ENCODE data around the gene CACNA2D2.

The CACNA2D2 gene

GRCh38 chr3:50539356-50540286 is 36.2 kb upstream of the CACNA2D2 start:
- H3K36me3 ChIP-seq (ENCODE audit: control insufficient read depth in 1 of 2, insufficient read depth in 2 of 2, low read length in 2 of 2): no peaks in the 10 kb centered on the region
- no peaks in the 10 kb centered on the region for H3K9me3 ChIP-seq (ENCODE audit: control insufficient read depth in 1 of 2, low read length in 2 of 2)
- no peak overlapping the region for H3K9ac ChIP-seq (ENCODE audit: low read depth in 1 of 2, low read length in 2 of 2)
- H3K27ac ChIP-seq (ENCODE audit: low read depth, low read length): no peak overlapping the region
- no peaks in the 10 kb centered on the region for H3K4me1 ChIP-seq (ENCODE audit: control insufficient read depth in 1 of 2, insufficient read depth in 2 of 2, low read length in 2 of 2)
- peaks cover 4% of the 10 kb centered on the region in 2 donors for H3K27me3 ChIP-seq (ENCODE audit: control insufficient read depth in 1 of 2, insufficient read depth in 2 of 2, low read length in 2 of 2)
- H3K4me3 ChIP-seq (ENCODE audit: low read depth in 1 of 2, low read length in 2 of 2): no peak overlapping the region

DNA sequence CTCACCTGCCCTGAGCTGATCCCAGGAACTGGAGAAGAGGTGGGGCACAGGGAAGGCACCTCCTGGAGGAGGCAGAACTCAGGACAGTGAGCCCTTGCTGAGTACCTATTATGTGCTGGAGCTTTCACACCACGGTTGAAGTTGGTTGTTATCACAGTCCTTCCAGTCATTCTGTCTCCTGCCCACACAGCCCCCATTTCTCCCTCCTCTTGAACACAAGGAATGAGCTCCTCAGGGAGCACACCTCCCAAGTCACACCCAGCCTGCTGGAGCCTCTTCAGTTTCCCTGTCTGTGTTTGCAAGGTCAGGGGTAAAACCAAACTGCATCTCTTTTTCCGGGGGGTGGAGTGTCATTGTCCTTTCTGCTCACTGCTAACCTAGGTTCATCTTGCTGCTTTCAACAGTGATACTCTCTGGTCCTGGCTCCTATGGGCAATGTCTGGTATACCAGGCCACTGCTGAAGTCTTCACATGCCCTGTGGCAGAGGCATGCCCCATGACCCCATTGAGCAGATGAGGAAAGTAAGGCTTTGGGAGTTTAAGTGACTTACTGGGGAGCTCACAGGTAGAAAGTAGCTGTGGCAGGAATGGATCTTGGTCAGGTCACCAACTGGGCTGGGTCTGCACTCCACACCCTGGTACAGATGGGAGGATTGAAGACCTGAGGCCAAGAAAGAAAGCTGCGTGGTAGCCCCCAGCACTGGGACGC is 34.1 kb upstream of the CACNA2D2 start:
- Histone ChIP-seq H3K27me3 (ENCODE audit: control insufficient read depth in 1 of 2, insufficient read depth in 2 of 2, low read length in 2 of 2) (peaks cover 4% of the 10 kb centered on the region in 2 donors), H3K27ac (ENCODE audit: low read depth, low read length) (no peak overlapping the region), H3K4me3 (ENCODE audit: low read depth in 1 of 2, low read length in 2 of 2) (no peak overlapping the region), H3K4me1 (ENCODE audit: control insufficient read depth in 1 of 2, insufficient read depth in 2 of 2, low read length in 2 of 2) (no peaks in the 10 kb centered on the region), H3K9ac (ENCODE audit: low read depth in 1 of 2, low read length in 2 of 2) (no peak overlapping the region), H3K36me3 (ENCODE audit: control insufficient read depth in 1 of 2, insufficient read depth in 2 of 2, low read length in 2 of 2) (no peaks in the 10 kb centered on the region), H3K9me3 (ENCODE audit: control insufficient read depth in 1 of 2, low read length in 2 of 2) (no peaks in the 10 kb centered on the region)

- Histone ChIP-seq H3K4me1 (ENCODE audit: control insufficient read depth in 1 of 2, insufficient read depth in 2 of 2, low read length in 2 of 2) (no peaks in the 10 kb centered on the region), H3K4me3 (ENCODE audit: low read depth in 1 of 2, low read length in 2 of 2) (no peak overlapping the region), H3K9ac (ENCODE audit: low read depth in 1 of 2, low read length in 2 of 2) (no peak overlapping the region), H3K27ac (ENCODE audit: low read depth, low read length) (no peak overlapping the region), H3K27me3 (ENCODE audit: control insufficient read depth in 1 of 2, insufficient read depth in 2 of 2, low read length in 2 of 2) (peaks cover 4 to 5% of the 10 kb centered on the region in 2 donors), H3K9me3 (ENCODE audit: control insufficient read depth in 1 of 2, low read length in 2 of 2) (no peaks in the 10 kb centered on the region), H3K36me3 (ENCODE audit: control insufficient read depth in 1 of 2, insufficient read depth in 2 of 2, low read length in 2 of 2) (no peaks in the 10 kb centered on the region)
Measured at GRCh38 chr3:50536471-50537180, 33.2 kb upstream of the CACNA2D2 start.

DNA sequence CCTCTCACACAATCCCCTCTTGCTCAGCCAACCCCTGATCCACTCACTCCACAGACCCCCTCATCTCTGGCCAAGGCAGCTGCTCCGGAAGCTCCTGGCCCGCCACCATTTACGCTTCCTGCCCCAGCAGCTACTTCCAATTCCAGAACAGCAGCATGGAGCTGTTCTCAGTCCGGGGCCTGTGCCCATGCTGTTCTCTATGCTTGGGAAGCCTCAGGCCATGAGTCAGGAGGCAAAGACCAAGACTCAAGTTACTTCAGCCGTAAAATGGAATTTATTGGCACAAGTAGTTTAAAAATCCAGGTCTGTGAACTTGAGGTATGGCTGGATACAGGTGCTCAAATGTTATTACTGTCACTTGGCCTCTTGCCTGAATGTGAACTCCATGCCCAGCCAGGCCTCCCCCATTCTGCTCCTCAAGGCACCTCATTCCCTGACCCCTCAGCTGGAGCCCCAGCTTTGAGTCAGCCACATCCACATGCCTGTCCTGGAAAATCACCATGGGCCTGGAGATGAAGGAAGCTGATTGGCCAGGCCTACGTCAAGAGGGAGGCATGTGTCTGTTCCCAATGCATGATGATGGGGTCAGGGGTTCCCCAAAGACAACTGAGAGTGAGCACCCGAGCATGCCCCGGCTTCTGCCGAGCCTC is 31.4 kb upstream of the CACNA2D2 start:
- H3K36me3 ChIP-seq (ENCODE audit: control insufficient read depth in 1 of 2, insufficient read depth in 2 of 2, low read length in 2 of 2): no peaks in the 10 kb centered on the region
- no peak overlapping the region for H3K9ac ChIP-seq (ENCODE audit: low read depth in 1 of 2, low read length in 2 of 2)
- H3K4me1 ChIP-seq (ENCODE audit: control insufficient read depth in 1 of 2, insufficient read depth in 2 of 2, low read length in 2 of 2): no peaks in the 10 kb centered on the region
- no peaks in the 10 kb centered on the region for H3K9me3 ChIP-seq (ENCODE audit: control insufficient read depth in 1 of 2, low read length in 2 of 2)
- H3K4me3 ChIP-seq (ENCODE audit: low read depth in 1 of 2, low read length in 2 of 2): no peak overlapping the region
- H3K27ac ChIP-seq (ENCODE audit: low read depth, low read length): no peak overlapping the region
- H3K27me3 ChIP-seq (ENCODE audit: control insufficient read depth in 1 of 2, insufficient read depth in 2 of 2, low read length in 2 of 2): peaks cover 9 to 16% of the 10 kb centered on the region in 2 donors

DNA sequence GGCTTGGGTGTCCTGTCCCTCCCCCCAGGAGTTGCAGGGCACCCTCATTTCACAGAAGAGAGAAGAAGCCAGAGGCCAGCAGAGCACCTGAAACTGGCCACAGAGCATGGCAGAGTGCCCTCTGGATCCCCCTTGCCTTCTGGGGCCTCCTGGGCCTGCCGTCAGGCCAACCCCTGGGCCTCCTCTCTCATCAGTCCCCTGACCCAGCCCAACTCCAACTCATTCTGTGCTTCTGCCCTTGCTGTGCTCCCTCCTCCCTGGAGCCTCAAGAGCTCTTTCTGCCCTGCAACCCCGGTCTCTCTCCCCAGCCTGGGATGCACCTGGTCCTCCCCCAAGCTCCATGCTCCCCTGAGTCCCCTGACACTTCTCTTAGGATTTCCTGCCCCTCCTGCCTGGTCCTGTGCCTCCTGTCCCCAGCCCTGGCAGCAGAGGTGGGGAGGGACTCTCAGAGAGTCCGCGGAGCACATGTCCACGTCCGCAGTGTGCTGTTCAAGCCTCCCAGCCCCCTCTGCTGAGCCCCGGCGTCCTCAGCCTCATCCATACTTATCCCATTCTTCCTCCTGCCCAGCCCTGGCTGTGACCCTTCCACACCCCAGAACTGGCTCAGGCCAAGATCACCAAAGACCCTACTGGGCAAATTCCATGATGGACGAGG is 30.5 kb upstream of the CACNA2D2 start:
- no peaks in the 10 kb centered on the region for H3K4me1 ChIP-seq (ENCODE audit: control insufficient read depth in 1 of 2, insufficient read depth in 2 of 2, low read length in 2 of 2)
- H3K4me3 ChIP-seq (ENCODE audit: low read depth in 1 of 2, low read length in 2 of 2): no peak overlapping the region
- no peaks in the 10 kb centered on the region for H3K36me3 ChIP-seq (ENCODE audit: control insufficient read depth in 1 of 2, insufficient read depth in 2 of 2, low read length in 2 of 2)
- peaks cover 9 to 16% of the 10 kb centered on the region in 2 donors for H3K27me3 ChIP-seq (ENCODE audit: control insufficient read depth in 1 of 2, insufficient read depth in 2 of 2, low read length in 2 of 2)
- H3K27ac ChIP-seq (ENCODE audit: low read depth, low read length): no peak overlapping the region
- no peaks in the 10 kb centered on the region for H3K9me3 ChIP-seq (ENCODE audit: control insufficient read depth in 1 of 2, low read length in 2 of 2)
- no peak overlapping the region for H3K9ac ChIP-seq (ENCODE audit: low read depth in 1 of 2, low read length in 2 of 2)

DNA sequence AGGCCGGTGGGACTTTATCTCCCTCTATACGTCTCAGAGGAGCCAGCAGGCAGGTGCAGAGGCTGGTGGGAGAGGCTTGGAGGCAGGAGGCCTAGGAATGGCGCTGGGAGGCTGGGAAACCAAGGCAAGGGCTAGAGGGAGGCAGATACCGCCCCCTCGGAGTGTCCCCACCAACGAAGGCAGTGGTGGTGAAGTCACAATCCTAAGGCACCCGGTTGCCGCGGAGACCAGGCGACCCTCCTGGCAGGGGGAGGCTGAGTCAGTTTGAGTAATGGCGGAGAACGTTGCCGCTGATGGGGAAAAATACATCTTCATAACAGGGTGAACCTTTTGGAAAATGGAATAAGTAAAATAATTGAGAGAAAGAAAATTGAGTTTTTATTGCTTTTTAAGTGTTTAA is 29.9 kb upstream of the CACNA2D2 start:
- H3K4me1 ChIP-seq (ENCODE audit: control insufficient read depth in 1 of 2, insufficient read depth in 2 of 2, low read length in 2 of 2): no peaks in the 10 kb centered on the region
- peaks cover 9 to 16% of the 10 kb centered on the region in 2 donors for H3K27me3 ChIP-seq (ENCODE audit: control insufficient read depth in 1 of 2, insufficient read depth in 2 of 2, low read length in 2 of 2)
- no peak overlapping the region for H3K4me3 ChIP-seq (ENCODE audit: low read depth in 1 of 2, low read length in 2 of 2)
- no peak overlapping the region for H3K9ac ChIP-seq (ENCODE audit: low read depth in 1 of 2, low read length in 2 of 2)
- H3K27ac ChIP-seq (ENCODE audit: low read depth, low read length): no peak overlapping the region
- no peaks in the 10 kb centered on the region for H3K9me3 ChIP-seq (ENCODE audit: control insufficient read depth in 1 of 2, low read length in 2 of 2)
- H3K36me3 ChIP-seq (ENCODE audit: control insufficient read depth in 1 of 2, insufficient read depth in 2 of 2, low read length in 2 of 2): no peaks in the 10 kb centered on the region

- H3K36me3 ChIP-seq (ENCODE audit: control insufficient read depth in 1 of 2, insufficient read depth in 2 of 2, low read length in 2 of 2): no peaks in the 10 kb centered on the region
Measured at GRCh38 chr3:50532062-50532705, 28.8 kb upstream of the CACNA2D2 start.

DNA sequence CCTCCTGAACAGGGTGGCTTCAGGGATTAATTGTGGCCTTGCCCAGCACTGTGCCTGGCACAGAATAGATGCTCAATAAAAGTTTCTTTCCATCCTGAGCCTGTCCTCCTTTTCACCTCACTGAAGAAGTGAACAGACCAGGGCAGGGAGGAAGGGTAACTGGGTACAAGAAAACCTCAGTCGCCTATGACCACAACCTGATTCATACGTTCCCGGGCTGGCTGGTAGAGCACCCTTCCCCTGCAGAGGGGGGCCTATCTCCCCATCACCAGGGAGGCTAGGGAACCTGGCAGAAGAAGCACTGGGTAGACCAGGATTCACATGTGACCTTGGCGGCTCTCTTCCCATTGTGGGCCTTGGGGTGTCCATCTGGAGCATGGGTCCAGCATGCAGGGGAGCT is 27.8 kb upstream of the CACNA2D2 start:
- no peaks in the 10 kb centered on the region for H3K36me3 ChIP-seq (ENCODE audit: control insufficient read depth in 1 of 2, insufficient read depth in 2 of 2, low read length in 2 of 2)
- no peaks in the 10 kb centered on the region for H3K9me3 ChIP-seq (ENCODE audit: control insufficient read depth in 1 of 2, low read length in 2 of 2)
- H3K4me1 ChIP-seq (ENCODE audit: control insufficient read depth in 1 of 2, insufficient read depth in 2 of 2, low read length in 2 of 2): peaks cover 0 to 2% of the 10 kb centered on the region in 2 donors
- no peak overlapping the region for H3K4me3 ChIP-seq (ENCODE audit: low read depth in 1 of 2, low read length in 2 of 2)
- H3K9ac ChIP-seq (ENCODE audit: low read depth in 1 of 2, low read length in 2 of 2): no peak overlapping the region
- H3K27me3 ChIP-seq (ENCODE audit: control insufficient read depth in 1 of 2, insufficient read depth in 2 of 2, low read length in 2 of 2): peaks cover 5 to 12% of the 10 kb centered on the region in 2 donors
- no peak overlapping the region for H3K27ac ChIP-seq (ENCODE audit: low read depth, low read length)

More at GRCh38 chr3:50532062-50532705, 28.8 kb upstream of the CACNA2D2 start:
- Histone ChIP-seq H3K9me3 (ENCODE audit: control insufficient read depth in 1 of 2, low read length in 2 of 2) (no peaks in the 10 kb centered on the region), H3K4me3 (ENCODE audit: low read depth in 1 of 2, low read length in 2 of 2) (no peak overlapping the region), H3K9ac (ENCODE audit: low read depth in 1 of 2, low read length in 2 of 2) (no peak overlapping the region), H3K27me3 (ENCODE audit: control insufficient read depth in 1 of 2, insufficient read depth in 2 of 2, low read length in 2 of 2) (peaks cover 9 to 14% of the 10 kb centered on the region in 2 donors), H3K4me1 (ENCODE audit: control insufficient read depth in 1 of 2, insufficient read depth in 2 of 2, low read length in 2 of 2) (no peaks in the 10 kb centered on the region), H3K27ac (ENCODE audit: low read depth, low read length) (no peak overlapping the region)

All from duodenal mucosa (tissue), 2 donors.